Activated B cell treated with CpG ODN at 0.5 μM for 24 hours (primary cell): Measurements from ENCODE around the gene TXK. TPM values are rescaled to one million over a fixed set of nuclear protein-coding genes. Genes with fewer than 3 reads are reported as not detected.

Source experiments
- ATAC-seq: fragments of 200-7000 bp; cut with Tn5 transposase; one replicate; pipeline ENCODE4 v1.10.0; 2021; ENCODE audit warnings: low read depth, mild to moderate bottlenecking, moderate library complexity
- CTCF ChIA-PET: fragments of 350-600 bp; sonication (Branson Sonifier 250); formaldehyde crosslinking; loops from one replicate; lab custom pipeline; 2021; ENCODE audit warnings: antibody characterized with exemption; lab: Charles Lee
- POLR2A ChIA-PET: fragments of 350-600 bp; sonication (Branson Sonifier 250); formaldehyde crosslinking; loops from one replicate; lab custom pipeline; 2021; ENCODE audit warnings: antibody characterized with exemption; lab: Charles Lee
- DNase-seq: peaks from one replicate; pipeline ENCODE4 v3.0.0; 2022
- H3K27ac Mint-ChIP-seq: one replicate; pipeline ENCODE4 v1.8.0; 2020; ENCODE audit warnings: mixed read lengths
- H3K27me3 Mint-ChIP-seq: one replicate; pipeline ENCODE4 v1.8.0; 2021; ENCODE audit warnings: mixed read lengths
- H3K36me3 Mint-ChIP-seq: one replicate; pipeline ENCODE4 v1.8.0; 2021; ENCODE audit warnings: low read depth, mixed read lengths
- H3K4me1 Mint-ChIP-seq: one replicate; pipeline ENCODE4 v1.8.0; 2021; ENCODE audit warnings: mixed read lengths
- H3K4me3 Mint-ChIP-seq: one replicate; pipeline ENCODE4 v1.8.0; 2020; ENCODE audit warnings: mild to moderate bottlenecking, mixed read lengths
- H3K9me3 Mint-ChIP-seq: one replicate; pipeline ENCODE4 v1.8.0; 2020; ENCODE audit warnings: mixed read lengths
- CTCF ChIP-seq: fragments of 200-600 bp; IDR thresholded peaks from one replicate; pipeline ENCODE4 v1.8.0; 2022; ENCODE audit warnings: antibody characterized with exemption, mild to moderate bottlenecking
- intact Hi-C: fragments of 100-400 bp; cut with micrococcal nuclease; formaldehyde crosslinking; loops from one replicate; pipeline ENCODE4 v1.15.1; 2024
- total RNA-seq: library from RNA; stranded (reverse); gene quantifications from 2 replicates; pipeline ENCODE4 v1.2.3, GENCODE V29; 2022

The TXK gene
- total RNA-seq, 1 donor from 2014 or later, result 1.7 TPM

DNA sequence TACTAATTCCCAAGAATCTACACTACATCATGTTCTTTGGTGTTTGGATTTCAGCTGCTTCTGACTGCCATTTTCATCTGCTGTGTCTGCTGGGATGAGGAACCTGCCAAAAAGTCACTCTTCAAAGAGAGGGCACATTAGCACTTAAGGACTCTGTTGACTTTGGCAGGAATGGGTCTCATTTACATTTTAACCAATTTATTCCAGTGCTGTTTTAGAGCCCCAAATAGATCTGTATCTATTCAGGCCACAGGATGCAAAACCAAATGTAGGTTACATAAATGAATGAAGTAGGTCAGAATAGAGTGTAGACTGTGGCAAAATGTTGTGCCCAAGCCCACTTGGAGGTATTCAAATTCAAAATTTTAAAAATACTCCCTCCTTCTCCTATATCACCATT, 14.4 kb downstream of the TXK start:
- H3K9me3 Mint-ChIP-seq, result no peaks in the 10 kb centered on the region
- intact Hi-C loops, result loop anchor here (10.0 kb wide), 1 partner anchor 845 kb away; no protein-coding TSS in a partner anchor
- no peak overlapping the region for H3K4me3 Mint-ChIP-seq
- no peaks in the 10 kb centered on the region for H3K36me3 Mint-ChIP-seq
- no peaks in the 10 kb centered on the region for H3K27me3 Mint-ChIP-seq
- no peak for TF ChIP-seq CTCF
- no peak overlapping the region for H3K27ac Mint-ChIP-seq
- DNase-seq (no peak), ATAC-seq (no peak)
- ChIA-PET POLR2A (no interaction called here), CTCF (no interaction called here)
- H3K4me1 Mint-ChIP-seq, result no peaks in the 10 kb centered on the region

DNA sequence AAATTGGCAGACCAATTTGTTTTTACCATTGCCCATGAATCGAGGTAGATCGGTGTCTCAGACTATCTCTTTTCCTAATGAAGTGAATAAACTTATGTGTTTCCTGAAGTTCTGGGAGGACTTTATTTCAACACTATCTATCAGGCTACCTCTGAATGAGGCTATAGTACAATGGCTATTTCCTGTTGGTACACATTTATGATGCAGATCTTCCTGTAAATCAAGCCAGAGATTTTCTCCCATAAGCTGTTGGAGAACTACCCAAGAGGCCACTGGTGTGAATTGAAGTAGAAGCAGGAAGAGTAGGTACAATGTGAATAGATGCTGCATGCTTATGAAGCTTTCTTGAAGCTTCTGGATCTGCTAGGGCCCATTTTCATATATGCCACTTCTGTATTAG, 16.0 kb downstream of the TXK start:
- ChIA-PET POLR2A (no interaction called here), CTCF (no interaction called here)
- TF ChIP-seq CTCF, result no peak
- no peaks in the 10 kb centered on the region for H3K4me1 Mint-ChIP-seq
- H3K4me3 Mint-ChIP-seq, result no peak overlapping the region
- ATAC-seq (no peak), DNase-seq (no peak)
- H3K27me3 Mint-ChIP-seq, result no peaks in the 10 kb centered on the region
- H3K27ac Mint-ChIP-seq, result no peak overlapping the region
- no peaks in the 10 kb centered on the region for H3K36me3 Mint-ChIP-seq
- no peaks in the 10 kb centered on the region for H3K9me3 Mint-ChIP-seq
- intact Hi-C loops, result no loop called here

DNA sequence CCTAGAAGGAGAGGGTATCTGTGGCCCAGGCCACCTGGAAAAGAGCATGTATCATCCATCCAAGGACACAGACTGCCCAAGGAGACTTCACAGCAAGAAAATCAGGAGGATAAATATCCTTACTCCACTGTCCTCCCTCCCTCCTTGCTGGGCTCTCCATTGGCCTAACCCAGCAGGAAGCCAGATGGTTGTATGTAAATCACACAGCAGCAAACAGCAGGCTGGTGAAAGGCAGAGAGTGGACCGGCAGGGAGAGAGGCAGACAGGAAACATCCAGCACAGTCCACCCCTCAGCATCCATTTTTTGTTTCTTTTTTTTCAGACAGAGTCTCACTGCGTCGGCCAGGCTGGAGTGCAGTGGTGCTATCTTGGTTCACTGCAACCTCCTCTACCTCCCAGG, 17.5 kb downstream of the TXK start:
- intact Hi-C loops, result no loop called here
- POLR2A ChIA-PET, result interaction anchor here (0.6 kb wide), 1 partner anchor 20 kb away, joined by 3 read pairs; no protein-coding TSS in a partner anchor
- H3K4me1 Mint-ChIP-seq, result no peaks in the 10 kb centered on the region
- no peak for TF ChIP-seq CTCF
- no peaks in the 10 kb centered on the region for H3K36me3 Mint-ChIP-seq
- H3K27ac Mint-ChIP-seq, result no peak overlapping the region
- no peaks in the 10 kb centered on the region for H3K9me3 Mint-ChIP-seq
- ATAC-seq, result no peak
- CTCF ChIA-PET, result no interaction called here
- DNase-seq, result no peak
- no peak overlapping the region for H3K4me3 Mint-ChIP-seq
- no peaks in the 10 kb centered on the region for H3K27me3 Mint-ChIP-seq

GRCh38 chr4:48114412-48114811, 19.6 kb downstream of the TXK start:
- H3K27me3 Mint-ChIP-seq, result no peaks in the 10 kb centered on the region
- ChIA-PET CTCF (no interaction called here), POLR2A (no interaction called here)
- H3K27ac Mint-ChIP-seq, result no peak overlapping the region
- H3K4me1 Mint-ChIP-seq, result no peaks in the 10 kb centered on the region
- no peak for ATAC-seq
- intact Hi-C loops, result no loop called here
- no peak for TF ChIP-seq CTCF
- H3K9me3 Mint-ChIP-seq, result no peaks in the 10 kb centered on the region
- no peak for DNase-seq
- no peaks in the 10 kb centered on the region for H3K36me3 Mint-ChIP-seq
- H3K4me3 Mint-ChIP-seq, result no peak overlapping the region

DNA sequence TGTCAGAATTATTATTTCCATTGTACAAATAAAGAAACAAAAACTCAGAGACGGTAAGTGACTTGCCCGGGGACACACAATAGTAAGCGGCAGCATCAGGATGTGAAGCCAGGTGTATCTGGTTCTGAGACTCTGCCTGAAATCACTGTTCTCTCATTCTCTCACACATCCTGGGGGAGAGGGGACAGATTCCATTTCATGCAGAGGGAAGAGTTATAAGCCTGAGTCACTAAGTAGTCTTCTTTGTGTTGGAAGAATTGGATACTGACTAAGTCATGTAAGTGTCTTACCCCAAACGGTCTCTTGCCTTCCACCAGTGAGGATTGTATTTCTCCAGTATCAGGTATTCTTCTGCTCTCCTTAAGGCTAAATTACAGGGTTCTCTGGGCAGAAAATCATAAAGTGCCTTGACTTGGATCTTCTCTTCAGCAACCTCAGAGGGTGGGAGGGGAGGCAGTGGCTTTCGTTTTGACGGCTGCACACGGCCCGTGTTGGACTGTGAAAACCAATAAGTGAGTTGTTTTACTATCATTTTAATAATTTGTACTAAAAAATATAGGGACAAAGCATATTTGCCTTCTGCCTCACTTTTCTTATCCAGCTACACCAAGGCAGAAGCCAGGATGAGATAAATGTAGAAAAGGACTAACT, 21.9 kb downstream of the TXK start:
- TF ChIP-seq CTCF, result no peak
- H3K9me3 Mint-ChIP-seq, result no peaks in the 10 kb centered on the region
- H3K4me1 Mint-ChIP-seq, result no peaks in the 10 kb centered on the region
- H3K4me3 Mint-ChIP-seq, result no peak overlapping the region
- no peak overlapping the region for H3K27ac Mint-ChIP-seq
- ATAC-seq (no peak), DNase-seq (no peak)
- ChIA-PET CTCF (no interaction called here), POLR2A (no interaction called here)
- H3K36me3 Mint-ChIP-seq, result no peaks in the 10 kb centered on the region
- H3K27me3 Mint-ChIP-seq, result no peaks in the 10 kb centered on the region
- intact Hi-C loops, result no loop called here
